Dermis blood vessel endothelial cell (primary cell): Measurements from ENCODE around the gene MAP1LC3C. TPM values are rescaled to one million over a fixed set of nuclear protein-coding genes. Genes with fewer than 3 reads are reported as not detected.

Experiments
- DNase-seq: peaks from one replicate; pipeline ENCODE4 v3.0.0; 2010
- total RNA-seq: library from RNA; depleted of rRNA; stranded (reverse); fragments of >200 nt; gene quantifications from 2 replicates; pipeline ENCODE4 v1.2.3, GENCODE V29; 2014

MAP1LC3C gene
- not detected in 2 replicates for total RNA-seq

GRCh38 chr1:241999026-241999425, at the start of gene MAP1LC3C:
Gene MAP1LC3C, minus strand, starts transcription at chr1:241999098. Its CDS starts 90 bp downstream, at chr1:241999008.
- DNase-seq, result no peak

- no peak for DNase-seq
Observed at GRCh38 chr1:242043165-242043564, 44.3 kb upstream of the MAP1LC3C start.

DNA sequence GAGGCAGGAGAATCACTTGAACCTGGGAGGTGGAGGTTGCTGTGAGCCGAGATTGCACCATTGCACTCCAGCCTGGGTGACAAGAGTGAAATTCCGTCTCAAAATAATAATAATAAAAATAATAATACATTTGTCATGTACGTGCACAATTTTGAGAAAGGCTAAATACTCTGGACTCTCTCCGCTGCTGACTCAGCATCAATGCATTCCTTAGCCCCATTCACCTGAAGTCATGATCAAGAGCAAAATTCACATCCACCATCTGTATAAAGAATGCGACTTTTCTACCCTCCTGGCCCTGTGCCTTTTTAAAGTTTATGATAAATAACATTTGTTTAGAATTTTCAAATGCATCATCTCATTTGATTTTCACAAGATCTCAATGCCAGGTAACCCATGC, 35.5 kb upstream of the MAP1LC3C start:
- no peak for DNase-seq

DNA sequence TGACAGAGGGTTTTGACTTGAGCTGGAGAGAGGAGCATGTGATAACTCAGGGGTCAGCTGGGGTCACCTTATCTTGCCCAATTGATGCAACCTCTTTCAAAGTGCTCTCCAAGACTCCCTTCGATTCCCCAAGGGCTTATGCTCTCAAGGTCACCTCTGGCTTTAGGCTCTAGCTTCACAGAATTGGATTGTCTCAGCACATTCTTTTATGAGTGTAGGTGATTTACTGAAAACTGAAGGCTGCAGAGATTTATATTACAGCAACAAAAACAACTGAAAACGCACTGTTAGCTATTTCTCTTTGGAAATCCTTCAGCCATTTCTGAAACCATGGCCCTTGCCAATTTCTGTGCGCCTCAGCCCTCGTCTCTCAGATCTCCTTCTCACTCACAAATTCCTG, 34.5 kb upstream of the MAP1LC3C start:
- no peak for DNase-seq

- no peak for DNase-seq
Observed at GRCh38 chr1:242030071-242030470, 31.2 kb upstream of the MAP1LC3C start.

GRCh38 chr1:242025681-242026080, 26.8 kb upstream of the MAP1LC3C start:
- no peak for DNase-seq

DNA sequence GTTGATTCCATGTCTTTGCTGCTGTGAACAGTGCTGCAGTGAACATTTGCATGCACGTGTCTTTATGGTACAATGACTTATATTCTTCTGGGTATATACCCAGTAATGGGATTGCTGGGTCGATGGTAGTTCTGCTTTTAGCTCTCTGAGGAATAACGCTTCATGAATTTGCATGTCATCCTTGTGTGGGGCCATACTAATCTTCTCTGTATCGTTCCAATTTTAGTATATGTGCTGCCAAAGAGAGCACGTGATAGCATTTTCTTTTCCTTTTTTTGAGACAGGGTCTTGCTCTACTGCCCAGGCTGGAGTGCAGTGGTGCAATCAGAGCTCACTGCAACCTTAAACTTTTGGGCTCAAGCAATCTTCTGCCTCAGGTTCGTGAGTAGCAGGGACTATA, 24.9 kb upstream of the MAP1LC3C start:
- DNase-seq, result no peak

DNA sequence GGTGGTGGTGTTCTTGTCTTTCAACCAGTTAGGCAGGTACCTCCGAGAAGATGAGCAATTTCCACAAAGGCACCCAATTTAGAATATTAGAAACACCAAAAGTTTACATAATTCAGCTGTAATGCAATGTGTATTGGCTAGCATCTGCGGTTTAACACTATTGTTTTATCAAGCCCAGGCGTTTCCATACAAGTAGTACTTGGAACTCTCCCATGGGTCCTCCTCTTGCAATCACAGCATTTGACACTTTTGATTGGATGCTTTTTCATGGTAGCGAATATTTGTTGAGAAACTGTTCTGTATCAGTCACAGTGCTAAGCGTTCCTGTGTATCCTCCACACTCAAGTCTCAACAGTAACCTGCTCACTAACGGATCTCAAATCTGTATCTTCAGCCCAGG, 20.1 kb upstream of the MAP1LC3C start:
- DNase-seq, result no peak

DNA sequence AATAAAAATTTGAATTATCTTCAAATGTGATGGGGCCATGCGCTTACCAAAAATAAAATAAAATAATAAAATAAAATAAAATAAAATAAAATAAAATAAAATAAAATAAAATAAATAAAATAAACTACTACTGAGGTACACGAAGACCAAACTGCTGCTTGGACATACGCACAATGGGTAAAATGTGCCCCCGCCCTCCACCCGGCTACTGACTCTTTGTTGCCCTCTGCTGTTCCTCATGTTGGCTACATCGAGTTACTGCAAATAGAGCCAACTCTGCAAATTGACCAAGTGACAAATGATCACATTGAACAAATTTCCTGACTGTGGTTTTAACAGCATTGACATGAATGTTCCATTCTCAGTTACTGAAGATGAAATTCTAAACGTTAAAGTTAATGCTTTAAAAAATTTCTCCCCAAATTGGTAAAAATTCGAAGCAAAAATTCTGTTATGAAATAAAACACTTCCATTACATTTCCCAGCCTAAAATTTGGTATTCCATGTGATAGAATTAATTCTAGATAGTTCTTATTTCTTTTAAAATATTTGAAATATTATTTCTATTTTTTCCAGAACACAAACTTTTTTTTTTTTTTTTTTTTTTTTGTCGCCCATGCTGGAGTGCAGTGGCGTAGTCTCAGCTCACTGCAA, 18.8 kb upstream of the MAP1LC3C start:
- peak; percentile 71 for DNase-seq

GRCh38 chr1:242016479-242016878, 17.6 kb upstream of the MAP1LC3C start:
- no peak for DNase-seq

GRCh38 chr1:242011894-242012660, 13.2 kb upstream of the MAP1LC3C start:
- no peak for DNase-seq

- DNase-seq, result no peak
Observed at GRCh38 chr1:242008826-242009495, 10.1 kb upstream of the MAP1LC3C start.

DNA sequence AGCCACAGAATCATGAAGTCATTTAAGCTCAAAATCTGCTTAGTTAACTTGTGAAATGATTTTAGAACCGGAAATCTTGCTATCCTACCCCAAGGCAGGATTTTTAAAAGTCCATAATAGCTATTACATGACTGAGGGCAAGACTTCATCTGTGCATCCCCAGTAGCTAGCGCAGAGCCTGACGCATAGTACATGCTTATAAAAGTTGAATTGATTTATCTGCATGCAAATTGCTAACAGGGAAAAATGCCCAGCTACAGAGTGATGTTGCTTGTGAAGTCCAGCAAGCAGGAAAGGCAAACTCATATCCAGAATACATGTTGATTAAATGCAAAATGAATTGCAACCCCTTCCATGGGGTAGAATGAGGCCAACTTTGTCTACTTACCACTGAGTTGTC, 8.1 kb upstream of the MAP1LC3C start:
- no peak for DNase-seq

GRCh38 chr1:242005866-242006535, 7.1 kb upstream of the MAP1LC3C start:
- no peak for DNase-seq

DNA sequence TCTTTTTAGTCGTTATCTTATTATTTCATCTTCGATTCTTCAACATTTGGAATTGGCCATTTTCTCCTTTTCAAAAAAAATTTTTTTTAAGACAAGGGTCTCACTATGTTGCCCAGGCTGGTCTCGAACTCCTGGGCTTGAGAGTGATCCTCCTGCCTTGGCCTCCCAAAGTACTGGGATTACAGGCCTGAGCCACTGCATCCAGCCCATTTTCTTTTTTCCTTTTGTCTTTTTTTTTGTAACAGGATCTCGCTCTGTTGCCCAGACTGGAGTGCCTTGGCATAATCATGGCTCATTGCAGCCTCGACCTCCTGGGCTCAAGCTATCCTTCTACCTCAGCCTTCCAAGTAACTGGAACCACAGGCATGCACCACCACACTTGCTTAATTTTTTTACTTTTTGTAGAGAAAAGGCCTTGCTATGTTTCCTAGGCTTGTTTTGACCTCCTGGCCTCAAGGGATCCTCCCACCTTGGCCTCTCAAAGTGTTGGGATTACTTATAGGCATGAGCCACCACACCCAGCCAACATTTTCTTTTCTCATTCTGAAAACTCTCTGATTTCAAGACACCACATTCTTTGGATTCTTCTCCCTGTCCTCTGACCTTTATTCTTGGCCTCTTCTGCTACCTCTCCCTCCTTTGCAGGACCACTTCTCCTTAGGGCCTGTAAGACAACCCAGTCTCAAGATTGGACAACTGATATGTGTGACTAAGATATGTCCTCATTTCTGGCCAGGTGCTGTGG, 6.0 kb upstream of the MAP1LC3C start:
- no peak for DNase-seq

- no peak for DNase-seq
Observed at GRCh38 chr1:242002510-242002909, 3.6 kb upstream of the MAP1LC3C start.

DNA sequence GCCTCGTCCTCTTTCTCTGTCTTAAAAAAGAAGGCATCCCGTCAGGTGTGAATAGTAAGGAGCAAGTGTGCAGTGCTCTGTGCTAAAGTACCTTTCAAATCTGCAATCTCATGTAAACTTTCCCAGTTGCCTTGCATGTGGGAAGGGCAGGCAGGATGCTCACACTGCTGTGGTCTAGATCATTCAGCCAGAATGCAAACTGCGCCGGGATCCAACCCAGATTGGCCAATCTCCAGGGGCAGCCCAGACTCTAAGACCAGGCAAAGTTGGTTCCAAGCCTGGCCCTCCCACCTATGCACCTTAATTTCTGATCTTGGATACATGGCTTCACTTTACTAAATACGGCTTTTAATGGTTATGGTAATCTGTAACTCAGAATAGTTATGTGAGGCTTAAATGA, 3.2 kb upstream of the MAP1LC3C start:
- DNase-seq, result no peak

- no peak for DNase-seq
Observed at GRCh38 chr1:242000434-242000833, 1.5 kb upstream of the MAP1LC3C start.

DNA sequence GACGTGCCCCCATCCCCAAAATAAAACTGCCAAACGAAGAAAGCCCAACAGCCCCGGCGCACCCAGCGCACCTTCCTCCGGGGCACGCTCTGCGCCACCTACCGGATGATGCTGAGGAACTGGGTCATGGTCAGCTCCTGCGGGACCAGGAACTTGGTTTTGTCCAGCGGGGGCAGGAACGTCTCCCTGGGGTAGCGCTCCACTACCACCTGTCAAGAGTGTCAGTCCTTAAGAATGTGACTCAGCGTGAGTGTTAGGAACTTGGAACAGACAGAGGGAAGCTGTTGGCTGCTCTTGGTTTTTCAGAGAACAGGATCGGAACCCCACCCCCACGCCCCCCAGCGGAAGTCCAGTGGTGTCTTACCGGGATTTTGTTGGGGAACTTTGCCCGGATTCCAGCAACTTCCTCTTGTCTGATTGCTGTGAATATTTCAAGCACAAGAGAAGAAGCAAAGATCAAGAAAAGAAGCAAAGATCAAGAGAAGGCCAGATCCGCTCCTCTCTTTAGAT, 431 bp downstream of the MAP1LC3C start:
- DNase-seq, result peak; percentile 64

- DNase-seq, result no peak
Observed at GRCh38 chr1:241997401-241997998, 1.4 kb downstream of the MAP1LC3C start.

DNA sequence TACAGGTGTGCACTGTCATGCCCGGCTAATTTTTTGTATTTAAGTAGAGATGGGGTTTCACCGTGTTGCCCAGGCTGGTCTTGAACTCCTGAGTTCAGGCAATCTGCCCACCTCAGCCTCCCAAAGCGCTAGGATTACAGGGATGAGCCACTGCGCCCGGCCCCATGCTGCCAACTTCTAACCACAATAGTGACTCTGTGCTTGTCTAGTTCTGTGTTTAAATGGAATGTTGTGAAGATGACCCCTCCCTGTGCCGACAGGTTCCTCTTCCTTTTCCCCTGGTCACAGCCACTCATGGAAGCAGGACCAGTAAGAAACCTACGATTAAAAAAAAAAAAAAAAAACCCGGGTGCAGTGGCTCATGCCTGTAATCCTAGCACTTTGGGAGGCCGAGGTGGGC, 4.7 kb downstream of the MAP1LC3C start:
- no peak for DNase-seq

DNA sequence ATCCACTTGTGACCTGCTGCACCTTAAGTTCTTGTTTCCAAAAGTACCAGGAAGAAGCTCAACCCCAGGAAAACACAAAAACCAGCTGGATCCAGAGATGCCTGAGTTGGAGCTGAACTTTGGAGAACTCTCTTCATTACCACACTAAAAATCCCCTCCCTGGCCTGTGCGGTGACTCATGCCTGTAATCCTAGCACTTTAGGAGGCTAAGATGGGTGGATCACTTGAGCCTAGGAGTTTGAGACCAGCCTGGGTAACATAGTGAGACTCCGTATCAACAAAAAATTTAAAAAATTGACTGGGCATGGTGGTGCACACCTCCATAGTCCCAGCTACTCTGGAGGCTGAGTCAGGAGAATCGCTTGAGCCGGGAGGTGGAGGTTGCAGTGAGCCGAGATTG, 6.2 kb downstream of the MAP1LC3C start:
- DNase-seq, result no peak
